Mesendoderm (in vitro differentiated cells): ENCODE data around the gene SPOCK1.

Source experiments
- DNase-seq: peaks from one replicate; pipeline ENCODE4 v3.0.0; 2013
- H2AK5ac ChIP-seq: 2 replicates; pipeline ENCODE4 v1.6.1; 2013; ENCODE audit warnings: low read length, inconsistent platforms
- H2BK120ac ChIP-seq: 2 replicates; pipeline ENCODE4 v1.6.1; 2013; ENCODE audit warnings: low read depth, mild to moderate bottlenecking, low read length, moderate library complexity, mixed read lengths
- H2BK15ac ChIP-seq: replicated peaks from 2 replicates; pipeline ENCODE4 v1.6.1; 2013; ENCODE audit warnings: low read depth, mild to moderate bottlenecking, moderate library complexity
- H2BK5ac ChIP-seq: 2 replicates; pipeline ENCODE4 v1.6.1; 2013; ENCODE audit warnings: low read length, inconsistent platforms
- H3K18ac ChIP-seq: 2 replicates; pipeline ENCODE4 v1.6.1; 2013; ENCODE audit warnings: mild to moderate bottlenecking, low read length, mixed read lengths
- H3K23ac ChIP-seq: one replicate; pipeline ENCODE4 v1.6.1; 2013; ENCODE audit warnings: low read length
- H3K27ac ChIP-seq: 2 replicates; pipeline ENCODE4 v1.5.1; 2013; ENCODE audit warnings: low read depth, mild to moderate bottlenecking, inconsistent platforms, low read length, moderate library complexity
- H3K27me3 ChIP-seq: 2 replicates; pipeline ENCODE4 v1.6.1; 2013; ENCODE audit warnings: low read length, control low read depth, mild to moderate bottlenecking, inconsistent platforms; ENCODE audit not compliant: insufficient read depth, poor library complexity
- H3K36me3 ChIP-seq: 2 replicates; pipeline ENCODE4 v1.6.1; 2013; ENCODE audit warnings: low read length, inconsistent platforms; ENCODE audit not compliant: control insufficient read depth, insufficient read depth
- H3K4ac ChIP-seq: one replicate; pipeline ENCODE4 v1.6.1; 2013; ENCODE audit warnings: low read depth, mild to moderate bottlenecking, low read length, moderate library complexity
- H3K4me1 ChIP-seq: 2 replicates; pipeline ENCODE4 v1.6.1; 2013; ENCODE audit warnings: low read depth, low read length, inconsistent platforms; ENCODE audit not compliant: control insufficient read depth
- H3K4me2 ChIP-seq: 2 replicates; pipeline ENCODE4 v1.6.1; 2013; ENCODE audit warnings: low read length
- H3K4me3 ChIP-seq: 2 replicates; pipeline ENCODE4 v1.5.1; 2013; ENCODE audit warnings: mild to moderate bottlenecking, low read length
- H3K56ac ChIP-seq: one replicate; pipeline ENCODE4 v1.6.1; 2013; ENCODE audit warnings: low read length
- H3K79me1 ChIP-seq: 2 replicates; pipeline ENCODE4 v1.6.1; 2013; ENCODE audit warnings: low read length, inconsistent platforms
- H3K79me2 ChIP-seq: 2 replicates; pipeline ENCODE4 v1.6.1; 2013; ENCODE audit warnings: mild to moderate bottlenecking, low read length; ENCODE audit not compliant: control insufficient read depth, insufficient read depth
- H3K9ac ChIP-seq: 2 replicates; pipeline ENCODE4 v1.6.1; 2013; ENCODE audit warnings: low read length, inconsistent platforms
- H4K5ac ChIP-seq: one replicate; pipeline ENCODE4 v1.6.1; 2013; ENCODE audit warnings: low read length
- H4K8ac ChIP-seq: one replicate; pipeline ENCODE4 v1.6.1; 2013; ENCODE audit warnings: low read depth, mild to moderate bottlenecking, control low read depth, low read length, moderate library complexity
- WGBS: extraction: QIAGEN DNeasy Blood & Tissue Kit; methylation state at CpG from one replicate; pipeline ENCODE4 v1.1.7; 2013; ENCODE audit warnings: low lambda C conversion rate, missing lambda C conversion rate; ENCODE audit not compliant: insufficient coverage; ENCODE audit errors: extremely low coverage; 5-methylcytosine and 5-hydroxymethylcytosine counted together

SPOCK1 gene

DNA sequence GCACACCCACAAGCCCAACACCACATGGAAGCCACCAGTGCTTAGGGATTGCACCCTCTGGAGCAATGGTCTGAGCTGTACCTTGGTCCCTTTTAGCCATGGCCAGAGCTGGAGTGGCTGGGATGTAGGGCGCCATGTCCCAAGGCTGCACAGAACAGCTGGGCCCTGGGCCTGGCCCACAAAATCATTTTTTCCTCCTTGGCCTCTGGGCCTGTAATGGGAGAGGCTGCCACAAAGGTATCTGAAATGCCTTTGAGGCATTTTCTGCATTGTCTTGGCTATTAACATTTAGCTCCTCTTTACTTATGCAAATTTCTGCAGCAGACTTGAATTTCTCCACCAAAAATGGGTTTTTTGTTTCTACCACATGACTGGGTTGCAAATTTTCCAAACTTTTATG is 117.6 kb downstream of the SPOCK1 start:
- H3K4ac ChIP-seq, result no peak overlapping the region
- no peak overlapping the region for H3K23ac ChIP-seq
- no peak overlapping the region for H2AK5ac ChIP-seq
- H3K4me1 ChIP-seq, result no peaks in the 10 kb centered on the region
- no peak overlapping the region for H3K18ac ChIP-seq
- H4K8ac ChIP-seq, result no peak overlapping the region
- no peaks in the 10 kb centered on the region for H3K27me3 ChIP-seq
- H2BK120ac ChIP-seq, result no peak overlapping the region
- no peaks in the 10 kb centered on the region for H3K79me1 ChIP-seq
- no peaks in the 10 kb centered on the region for H3K36me3 ChIP-seq
- no peak overlapping the region for H3K56ac ChIP-seq
- H3K79me2 ChIP-seq, result no peaks in the 10 kb centered on the region
- no CpG with 5 or more reads among the region's 1 CpG for WGBS
- H3K4me3 ChIP-seq, result no peak overlapping the region
- no peak overlapping the region for H2BK15ac ChIP-seq
- H3K9ac ChIP-seq, result no peak overlapping the region
- no peak overlapping the region for H3K27ac ChIP-seq
- H2BK5ac ChIP-seq, result no peak overlapping the region
- no peak for DNase-seq
- H4K5ac ChIP-seq, result no peak overlapping the region
- no peak overlapping the region for H3K4me2 ChIP-seq

DNA sequence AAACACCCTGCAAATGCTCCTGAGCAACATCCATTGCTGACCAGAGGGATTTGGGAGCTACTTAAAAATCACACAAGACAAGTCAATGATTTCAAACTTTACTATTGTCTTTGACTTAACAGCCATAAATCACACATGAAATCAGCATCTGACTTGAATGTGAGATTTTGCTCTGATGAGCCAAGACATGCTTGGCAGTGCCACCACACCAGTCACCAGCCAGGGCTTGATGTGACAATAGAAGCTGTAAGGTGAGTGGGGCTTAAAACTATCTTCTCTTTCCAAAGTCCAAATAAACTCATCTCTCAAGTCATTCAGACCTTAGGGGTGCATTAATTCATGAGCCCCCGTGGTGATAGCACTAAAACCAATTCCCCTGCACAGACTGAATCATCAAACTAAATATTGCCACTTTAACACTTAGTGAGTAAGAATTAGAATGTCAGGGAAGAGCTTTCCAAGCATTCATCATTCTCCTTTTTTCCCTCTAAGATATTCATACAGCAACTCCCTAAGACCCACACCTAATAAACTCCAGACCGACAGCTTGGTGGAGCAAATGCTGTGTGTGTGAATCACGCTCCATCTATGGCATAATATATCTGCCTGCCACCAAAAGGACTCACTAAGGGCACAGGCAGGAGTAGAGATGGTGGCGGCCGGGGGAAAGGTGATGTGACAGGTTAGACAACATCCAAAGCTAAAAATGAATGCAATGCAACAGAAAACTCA is 119.4 kb downstream of the SPOCK1 start:
- Histone ChIP-seq H2BK5ac (no peak overlapping the region), H3K9ac (no peak overlapping the region), H3K79me1 (no peaks in the 10 kb centered on the region), H3K27ac (no peak overlapping the region), H4K5ac (no peak overlapping the region), H3K18ac (no peak overlapping the region), H3K36me3 (no peaks in the 10 kb centered on the region), H3K4ac (no peak overlapping the region), H4K8ac (no peak overlapping the region), H2AK5ac (no peak overlapping the region), H3K23ac (no peak overlapping the region), H3K27me3 (no peaks in the 10 kb centered on the region), H3K4me1 (no peaks in the 10 kb centered on the region), H2BK120ac (no peak overlapping the region), H2BK15ac (no peak overlapping the region), H3K4me2 (no peak overlapping the region), H3K79me2 (no peaks in the 10 kb centered on the region), H3K4me3 (no peak overlapping the region), H3K56ac (no peak overlapping the region)
- no peak for DNase-seq
- no CpG with 5 or more reads among the region's 5 CpGs for WGBS

GRCh38 chr5:137375741-137376526 is 123.2 kb downstream of the SPOCK1 start:
- no peak overlapping the region for H3K27ac ChIP-seq
- no peak overlapping the region for H4K5ac ChIP-seq
- no peak overlapping the region for H2BK15ac ChIP-seq
- no peak overlapping the region for H3K4me2 ChIP-seq
- no peaks in the 10 kb centered on the region for H3K4me1 ChIP-seq
- no peak overlapping the region for H3K4me3 ChIP-seq
- H2BK5ac ChIP-seq, result no peak overlapping the region
- no peak overlapping the region for H3K18ac ChIP-seq
- no peaks in the 10 kb centered on the region for H3K27me3 ChIP-seq
- H2BK120ac ChIP-seq, result no peak overlapping the region
- no CpG with 5 or more reads among the region's 11 CpGs for WGBS
- no peak overlapping the region for H3K4ac ChIP-seq
- H3K36me3 ChIP-seq, result no peaks in the 10 kb centered on the region
- no peaks in the 10 kb centered on the region for H3K79me2 ChIP-seq
- no peak overlapping the region for H3K9ac ChIP-seq
- H4K8ac ChIP-seq, result no peak overlapping the region
- H2AK5ac ChIP-seq, result no peak overlapping the region
- no peaks in the 10 kb centered on the region for H3K79me1 ChIP-seq
- no peak overlapping the region for H3K23ac ChIP-seq
- DNase-seq, result no peak
- no peak overlapping the region for H3K56ac ChIP-seq

DNA sequence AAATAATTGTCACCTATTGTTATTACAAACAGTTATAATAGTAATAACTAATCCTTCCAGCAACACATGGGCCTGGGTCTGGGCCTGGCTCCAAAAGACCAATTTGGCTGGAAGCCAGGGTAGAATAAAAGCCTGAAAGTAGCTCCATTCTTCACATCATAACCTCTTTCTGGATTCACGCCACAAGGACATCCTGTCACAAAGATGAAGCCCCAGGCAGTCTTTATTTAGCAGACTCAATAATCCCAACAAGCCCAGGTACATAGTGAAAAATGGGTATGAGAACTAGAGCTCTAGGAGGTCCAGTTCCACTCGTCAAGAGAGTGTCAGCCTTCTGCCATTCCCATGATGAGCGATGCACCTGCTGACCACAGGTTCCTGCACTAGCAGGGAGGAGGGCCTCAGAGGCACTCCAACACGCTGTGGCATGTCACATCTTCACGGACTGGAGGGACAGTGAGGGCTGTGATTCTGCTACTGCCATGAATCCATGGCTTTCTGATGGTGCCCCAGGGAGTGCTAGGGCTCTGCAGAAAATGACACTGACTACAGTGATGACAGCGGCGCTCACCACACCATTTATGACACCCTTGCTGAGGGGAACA is 124.9 kb downstream of the SPOCK1 start:
- DNase-seq, result no peak
- Histone ChIP-seq H2BK15ac (no peak overlapping the region), H3K79me2 (no peaks in the 10 kb centered on the region), H4K8ac (no peak overlapping the region), H3K23ac (no peak overlapping the region), H3K27me3 (no peaks in the 10 kb centered on the region), H3K36me3 (no peaks in the 10 kb centered on the region), H3K4ac (no peak overlapping the region), H3K79me1 (no peaks in the 10 kb centered on the region), H2AK5ac (no peak overlapping the region), H2BK120ac (no peak overlapping the region), H3K9ac (no peak overlapping the region), H3K4me3 (no peak overlapping the region), H3K4me2 (no peak overlapping the region), H3K27ac (no peak overlapping the region), H4K5ac (no peak overlapping the region), H3K56ac (no peak overlapping the region), H2BK5ac (no peak overlapping the region), H3K18ac (no peak overlapping the region), H3K4me1 (no peaks in the 10 kb centered on the region)
- WGBS, result no CpG with 5 or more reads among the region's 7 CpGs

GRCh38 chr5:137372773-137373160 is 126.4 kb downstream of the SPOCK1 start:
- H3K79me1 ChIP-seq, result no peaks in the 10 kb centered on the region
- no peak overlapping the region for H3K4ac ChIP-seq
- H3K4me2 ChIP-seq, result no peak overlapping the region
- no peak overlapping the region for H2BK5ac ChIP-seq
- no peak overlapping the region for H3K18ac ChIP-seq
- no peaks in the 10 kb centered on the region for H3K36me3 ChIP-seq
- H4K8ac ChIP-seq, result no peak overlapping the region
- WGBS, result no CpG with 5 or more reads among the region's 2 CpGs
- no peaks in the 10 kb centered on the region for H3K27me3 ChIP-seq
- H3K56ac ChIP-seq, result no peak overlapping the region
- no peak overlapping the region for H2BK15ac ChIP-seq
- H2AK5ac ChIP-seq, result no peak overlapping the region
- no peak overlapping the region for H3K9ac ChIP-seq
- no peak overlapping the region for H2BK120ac ChIP-seq
- no peak overlapping the region for H3K4me3 ChIP-seq
- no peak overlapping the region for H3K27ac ChIP-seq
- no peaks in the 10 kb centered on the region for H3K79me2 ChIP-seq
- no peak overlapping the region for H4K5ac ChIP-seq
- H3K4me1 ChIP-seq, result no peaks in the 10 kb centered on the region
- no peak for DNase-seq
- no peak overlapping the region for H3K23ac ChIP-seq
